Activated CD8-positive, alpha-beta memory T cell treated with anti-CD3 and anti-CD28 coated beads, Interleukin-2, amount 50 U/mL, for 24 hours (primary cell): Measurements from ENCODE around the gene DST.
"Not testable (repeated sequence)": the region's sequence is repeated elsewhere in the genome, so short reads cannot be mapped to it uniquely, and the experiment has no call there.

Experiments used
- DNase-seq: peaks from one replicate; pipeline ENCODE4 v3.0.0-alpha.2; 2020; ENCODE audit errors: extremely low read depth

DST gene

GRCh38 chr6:56663344-56663743 lies 20.7 kb upstream of the DST start:
- DNase-seq, result no peak

- DNase-seq, result not testable (repeated sequence)
Measured at GRCh38 chr6:56661338-56661737, 18.6 kb upstream of the DST start.

DNA sequence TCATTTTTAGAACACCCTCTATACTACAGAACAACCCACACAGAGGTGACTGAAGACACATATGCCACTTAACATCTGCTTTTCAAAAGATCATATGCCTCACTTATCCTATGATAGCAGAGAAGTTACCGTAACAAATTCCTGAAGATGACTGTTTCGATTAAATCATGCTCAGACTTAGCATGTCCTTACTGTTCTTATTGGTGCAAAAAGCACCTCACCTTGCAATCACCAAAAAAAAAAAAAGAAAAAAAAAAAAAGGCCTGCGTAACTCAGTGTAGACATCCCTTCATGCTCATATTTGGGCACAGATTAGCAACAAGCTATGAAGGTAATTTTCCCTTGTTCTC lies 17.7 kb upstream of the DST start:
- no peak for DNase-seq

- no peak for DNase-seq
Measured at GRCh38 chr6:56659721-56660380, 17.2 kb upstream of the DST start.

- DNase-seq, result no peak
Measured at GRCh38 chr6:56658326-56658725, 15.6 kb upstream of the DST start.

DNA sequence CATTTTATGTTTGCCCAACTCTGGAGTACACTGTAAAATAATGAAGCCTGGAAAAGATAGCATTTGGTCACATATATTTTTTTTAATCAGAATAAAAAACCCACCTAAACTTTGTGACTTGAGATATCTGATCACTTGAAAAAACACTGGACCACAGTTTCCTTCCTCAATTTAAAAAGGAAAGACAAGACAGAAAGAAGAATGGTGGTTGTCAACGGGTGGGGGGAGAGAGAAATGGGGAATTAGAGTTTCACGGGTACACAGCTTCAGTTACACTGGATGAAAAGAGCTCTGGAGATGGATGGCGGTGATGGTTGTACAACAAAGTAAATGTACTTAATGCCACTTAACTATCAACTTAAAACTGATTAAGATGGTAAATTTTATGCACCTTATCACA lies 14.7 kb upstream of the DST start:
- no peak for DNase-seq

DNA sequence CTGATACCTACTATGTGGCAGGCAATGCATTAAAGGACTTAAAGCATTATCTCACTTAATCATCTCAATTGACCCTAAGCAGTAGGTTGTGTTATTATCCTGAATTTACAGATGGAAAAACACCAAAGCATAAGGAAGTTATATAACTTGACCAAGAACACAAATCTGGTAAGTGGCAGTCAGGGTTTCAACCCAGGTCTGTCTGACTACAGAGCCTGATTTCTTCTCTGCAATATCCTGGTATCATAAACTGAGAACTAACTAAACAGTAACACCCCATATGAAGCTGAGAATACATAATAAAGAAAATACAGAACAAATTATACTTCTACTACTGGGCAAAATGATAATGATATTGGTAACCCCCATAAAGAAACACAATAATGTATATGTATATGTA lies 13.8 kb upstream of the DST start:
- DNase-seq, result no peak

- DNase-seq, result no peak
Measured at GRCh38 chr6:56655996-56656395, 13.3 kb upstream of the DST start.

GRCh38 chr6:56655249-56655648 lies 12.6 kb upstream of the DST start:
- DNase-seq, result no peak

- DNase-seq, result no peak
Measured at GRCh38 chr6:56652994-56653393, 10.3 kb upstream of the DST start.

- no peak for DNase-seq
Measured at GRCh38 chr6:56652231-56652630, 9.5 kb upstream of the DST start.

GRCh38 chr6:56650191-56650590 lies 7.5 kb upstream of the DST start:
- no peak for DNase-seq

DNA sequence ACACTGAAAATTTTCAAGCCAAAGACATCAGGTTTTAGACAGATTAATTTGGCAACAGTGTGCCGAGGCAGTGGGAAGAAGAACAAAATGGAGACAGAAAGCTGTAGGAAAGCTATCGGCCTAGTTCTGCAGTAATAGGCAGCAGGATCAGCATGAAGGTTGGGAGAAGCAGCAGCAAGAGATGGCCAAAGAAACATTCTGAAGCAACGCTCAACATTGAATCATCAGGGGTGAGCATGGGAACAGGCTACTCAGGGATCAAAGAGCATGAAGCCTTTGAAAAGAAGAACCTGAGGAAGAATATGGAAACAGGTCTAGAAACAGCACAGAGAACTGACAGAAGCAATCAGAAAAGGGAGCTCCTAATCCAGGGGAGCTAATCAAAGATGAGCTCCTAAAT lies 7.1 kb upstream of the DST start:
- DNase-seq, result no peak

DNA sequence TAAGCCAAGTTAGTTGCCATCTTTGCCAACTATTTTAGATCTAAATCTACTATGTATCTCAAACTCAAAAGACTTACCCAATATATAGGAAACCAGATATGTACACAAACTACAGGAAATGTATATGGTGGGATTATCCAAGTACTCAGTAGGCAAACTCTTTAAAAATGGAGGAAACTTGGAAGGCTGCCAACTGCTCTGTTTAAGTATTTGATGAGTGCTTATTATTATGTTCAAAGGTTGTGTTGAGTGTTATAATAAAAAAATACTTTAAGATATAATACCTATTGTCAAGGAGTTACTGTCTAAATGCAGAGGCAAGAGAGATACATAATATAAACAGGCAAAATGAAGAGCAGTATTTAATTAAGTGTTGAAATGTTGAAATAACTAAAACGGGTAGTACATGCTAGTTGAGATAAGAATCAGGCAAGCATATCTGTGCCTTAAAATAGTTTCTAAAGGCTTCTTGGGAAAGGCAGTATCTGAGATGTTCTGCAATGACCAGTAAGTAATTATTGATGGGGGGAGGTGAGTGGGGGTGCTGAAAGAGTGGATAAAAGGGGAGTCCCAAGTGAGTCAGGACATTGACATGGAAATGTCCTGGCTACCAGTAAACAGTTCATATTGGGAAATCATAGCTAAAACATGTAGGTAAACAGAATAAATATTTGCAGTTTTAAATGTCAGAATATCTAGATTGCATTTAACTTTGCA lies 6.5 kb upstream of the DST start:
- no peak for DNase-seq

GRCh38 chr6:56647172-56647762 lies 4.6 kb upstream of the DST start:
- DNase-seq, result no peak

DNA sequence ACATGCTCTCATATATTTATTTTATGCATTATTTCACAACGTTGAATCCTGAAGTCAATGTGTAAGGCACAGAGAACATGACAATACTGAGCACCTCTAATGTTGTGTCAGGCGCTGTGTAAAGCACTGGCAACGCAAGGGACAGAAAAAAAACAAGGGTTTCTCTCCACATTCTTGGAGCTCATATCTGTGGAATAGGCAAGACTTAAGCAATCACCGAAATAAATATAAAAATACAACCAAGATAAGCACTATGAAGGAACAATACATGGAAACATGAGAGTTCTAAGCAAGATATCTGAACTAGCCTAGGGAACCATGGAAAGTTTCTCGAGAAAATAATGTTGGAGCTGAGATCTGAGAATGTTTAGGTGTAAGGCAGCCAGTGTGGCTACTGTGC lies 1.7 kb upstream of the DST start:
- DNase-seq, result no peak

DNA sequence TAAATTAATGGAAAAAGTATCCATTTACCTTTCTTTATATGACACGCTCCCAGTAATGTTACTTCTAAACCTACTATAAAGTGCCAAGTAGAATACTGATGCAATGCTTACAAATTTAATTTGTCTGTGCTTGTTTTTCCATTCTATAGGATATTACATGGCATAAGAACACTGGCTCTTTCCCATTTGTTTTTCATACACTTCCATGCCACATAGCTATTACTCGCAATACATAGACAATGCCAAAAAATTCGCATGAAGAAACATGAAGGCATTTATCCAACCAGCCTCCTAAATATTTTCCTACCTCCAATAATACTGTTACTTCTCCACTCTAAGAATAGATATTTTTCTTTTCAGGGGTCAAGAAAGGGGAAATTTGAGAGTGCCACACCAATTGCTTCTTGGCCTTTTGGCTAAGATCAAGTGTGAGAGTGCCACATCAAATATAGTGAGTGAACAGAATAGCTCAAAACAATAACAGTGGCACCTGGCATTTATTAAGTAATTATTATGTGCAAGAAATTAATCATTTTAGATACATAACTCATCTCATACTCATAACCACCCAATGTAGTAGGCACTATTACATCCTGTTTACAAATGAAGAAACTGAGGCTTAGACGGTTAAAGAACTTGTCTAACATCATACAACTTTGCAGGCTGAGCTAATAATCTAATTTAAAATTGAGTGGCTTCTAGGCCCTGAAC lies 845 bp upstream of the DST start:
- no peak for DNase-seq

- no peak for DNase-seq
Measured at GRCh38 chr6:56640374-56640773, 2.3 kb downstream of the DST start.

- DNase-seq, result no peak
Measured at GRCh38 chr6:56638760-56639159, 3.9 kb downstream of the DST start.

DNA sequence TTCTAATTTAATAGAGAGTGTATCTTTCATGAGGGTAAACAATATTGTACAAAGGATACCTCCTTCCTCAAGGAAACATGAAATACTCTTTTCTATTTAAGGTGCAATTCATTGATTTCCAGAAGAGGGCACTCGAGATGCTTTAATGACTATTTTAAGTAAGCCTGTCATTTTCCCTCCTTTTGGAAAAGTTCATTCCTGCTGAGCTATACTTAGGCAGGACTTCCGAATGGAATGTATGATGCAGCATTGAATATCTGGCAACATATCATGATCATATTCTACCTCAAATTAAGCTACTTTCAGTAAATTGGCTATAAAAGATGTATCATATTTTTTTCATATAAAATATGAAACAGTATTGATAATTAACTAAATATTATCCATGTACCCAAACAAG lies 5.0 kb downstream of the DST start:
- no peak for DNase-seq

- no peak for DNase-seq
Measured at GRCh38 chr6:56628105-56628504, 14.6 kb downstream of the DST start.

GRCh38 chr6:56625356-56625755 lies 17.3 kb downstream of the DST start:
- DNase-seq, result no peak

DNA sequence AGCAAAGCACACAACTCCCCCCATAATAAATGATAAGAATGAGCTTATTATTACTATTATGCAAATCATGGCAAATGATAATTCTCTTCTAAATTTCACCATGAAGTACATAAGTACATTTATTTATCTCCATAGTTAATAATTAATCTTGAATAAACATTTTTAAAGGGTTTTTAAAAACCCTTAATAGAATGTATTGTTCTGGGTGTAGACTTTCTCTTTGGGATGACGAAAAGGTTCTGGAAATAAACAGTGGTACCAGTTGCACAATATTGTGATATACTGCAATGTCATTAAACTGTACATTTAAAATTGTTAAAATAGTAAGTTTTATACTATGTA lies 18.0 kb downstream of the DST start:
- no peak for DNase-seq
